ENCODE measurements around the gene INHBA.

The INHBA gene

DNA sequence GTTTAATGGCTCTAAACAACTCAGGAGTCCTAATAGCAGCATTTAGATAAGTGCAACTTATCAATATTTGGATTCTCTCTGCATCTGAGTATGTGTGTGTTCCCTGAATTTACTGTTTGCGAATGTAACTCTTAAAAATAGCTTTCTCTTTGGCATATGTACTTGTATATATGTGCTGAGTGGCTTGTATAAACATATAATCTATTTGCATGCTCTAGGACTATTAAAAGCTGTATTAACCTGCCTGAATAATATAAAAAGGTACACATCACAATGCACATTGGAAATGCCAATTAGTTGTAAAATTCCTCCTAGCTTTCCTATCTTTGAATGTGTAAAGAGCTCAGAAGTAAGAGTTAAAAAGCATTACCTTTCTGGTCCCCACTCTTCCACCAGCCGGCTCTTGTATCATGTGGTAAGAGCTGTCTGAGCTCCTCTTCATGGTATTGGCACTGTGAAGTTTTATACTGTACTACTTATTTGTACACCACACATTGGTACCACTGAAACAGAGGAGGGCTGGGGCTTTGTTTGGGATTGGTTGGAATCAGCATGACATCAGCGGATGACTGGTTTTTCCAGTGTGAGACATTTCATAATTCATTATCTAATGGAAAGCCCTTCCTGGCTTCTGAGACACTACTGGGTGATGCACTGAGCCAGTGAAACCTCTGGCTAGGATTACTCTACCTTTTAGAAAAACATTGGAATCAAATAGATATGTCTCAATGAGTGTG, at the start of gene INHBA:
TSS of gene INHBA (minus strand) at position 456 of the 737 bp plus-strand sequence. CDS start 2,716 bp downstream, outside the sequence.
- no peak for DNase-seq

DNA sequence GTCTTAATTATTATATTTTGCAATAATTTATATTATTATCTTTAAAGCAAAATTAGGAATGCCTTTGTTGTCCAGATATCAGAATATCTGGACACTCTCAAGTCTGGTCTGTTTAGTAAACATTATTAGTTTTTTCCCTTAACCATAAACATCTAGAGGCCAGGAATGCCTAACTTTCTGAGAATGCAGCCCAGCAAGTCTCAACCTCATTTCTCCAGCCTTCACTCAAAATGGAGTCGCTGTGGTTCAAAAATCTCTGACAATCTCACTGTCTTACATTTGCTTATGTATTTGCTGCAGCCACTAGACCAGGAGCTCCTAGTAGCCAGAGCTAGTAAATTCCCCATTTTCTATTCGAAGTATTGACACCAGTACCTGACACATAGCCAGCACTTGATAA, 49.7 kb upstream of the INHBA start:
- no peak for DNase-seq

DNA sequence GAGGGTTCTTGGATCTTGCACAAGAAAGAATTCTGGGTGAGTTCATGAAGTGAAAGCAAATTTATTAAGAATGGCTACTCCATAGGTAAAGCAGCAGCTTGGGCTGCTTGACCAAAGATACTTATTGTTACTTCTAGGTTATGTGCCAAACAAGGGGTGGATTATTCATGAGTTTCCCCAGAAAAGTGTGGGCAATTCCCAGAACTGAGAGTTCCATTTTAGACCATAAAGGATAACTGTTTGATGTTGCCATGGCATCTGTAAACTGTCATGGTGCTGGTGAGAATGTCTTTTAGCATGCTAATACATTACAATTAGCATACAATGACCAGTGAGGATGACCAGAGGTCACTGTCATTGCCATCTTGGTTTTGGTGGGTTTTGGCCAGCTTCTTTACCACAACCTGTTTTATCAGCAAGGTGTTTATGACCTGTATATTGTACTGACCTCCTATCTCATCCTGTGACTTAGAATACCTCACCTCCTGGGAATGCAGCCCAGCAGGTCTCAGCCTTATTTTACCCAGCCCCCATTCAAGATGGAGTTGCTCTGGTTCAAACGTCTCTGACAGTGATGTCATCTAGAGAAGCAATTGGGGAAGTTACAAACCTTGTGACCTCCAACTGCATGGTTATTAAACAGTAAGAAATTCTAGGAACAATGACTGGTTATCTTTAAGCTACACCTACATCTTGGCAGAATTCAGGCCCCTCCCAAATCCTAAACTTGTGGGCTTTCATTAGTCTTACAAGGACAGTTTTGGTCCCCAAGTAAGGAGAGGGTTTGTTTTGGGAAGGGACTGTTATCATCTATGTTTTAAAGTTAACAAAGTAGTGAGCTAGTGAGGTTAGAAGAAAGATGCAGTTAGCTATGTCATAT, 48.0 kb upstream of the INHBA start:
- no peak for DNase-seq

DNA sequence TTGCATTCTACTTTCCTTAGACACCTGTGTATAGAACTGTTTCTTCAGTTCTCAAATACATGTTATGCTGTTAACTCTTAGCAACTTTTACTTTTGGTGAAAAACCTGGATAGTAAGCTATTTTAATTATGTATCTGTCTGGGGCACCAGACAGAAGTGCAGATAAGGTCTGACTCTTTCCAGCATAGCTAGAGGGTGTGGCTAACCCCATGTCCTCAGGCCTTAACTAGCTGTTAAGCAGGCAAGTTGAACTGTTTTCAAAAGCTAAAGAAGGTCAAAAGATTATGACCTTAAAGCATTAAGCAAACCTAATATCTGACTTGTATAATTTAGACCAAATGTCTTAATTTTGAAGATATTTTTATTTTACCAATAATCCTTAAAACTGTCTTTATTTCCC, 45.1 kb upstream of the INHBA start:
- DNase-seq, result no peak

DNA sequence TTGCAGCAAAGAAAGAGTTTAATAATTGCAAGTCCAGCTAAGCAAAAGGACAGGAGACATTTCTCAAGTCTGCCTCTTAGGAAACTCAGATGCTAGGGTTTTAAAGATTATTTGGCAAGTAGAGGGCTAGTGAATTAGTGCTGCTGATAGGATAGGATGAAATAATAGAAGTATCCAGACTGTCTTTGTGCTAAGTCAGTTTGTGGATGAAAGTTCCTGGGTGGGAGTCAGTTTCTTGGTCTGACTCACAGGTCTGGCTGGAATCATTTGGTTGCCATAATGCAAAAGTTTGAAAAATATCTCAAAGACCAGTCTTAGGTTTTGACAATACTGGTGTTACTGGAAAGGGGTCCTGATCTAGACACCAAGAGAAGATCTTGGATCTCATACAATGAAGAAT, 42.6 kb upstream of the INHBA start:
- no peak for DNase-seq

DNA sequence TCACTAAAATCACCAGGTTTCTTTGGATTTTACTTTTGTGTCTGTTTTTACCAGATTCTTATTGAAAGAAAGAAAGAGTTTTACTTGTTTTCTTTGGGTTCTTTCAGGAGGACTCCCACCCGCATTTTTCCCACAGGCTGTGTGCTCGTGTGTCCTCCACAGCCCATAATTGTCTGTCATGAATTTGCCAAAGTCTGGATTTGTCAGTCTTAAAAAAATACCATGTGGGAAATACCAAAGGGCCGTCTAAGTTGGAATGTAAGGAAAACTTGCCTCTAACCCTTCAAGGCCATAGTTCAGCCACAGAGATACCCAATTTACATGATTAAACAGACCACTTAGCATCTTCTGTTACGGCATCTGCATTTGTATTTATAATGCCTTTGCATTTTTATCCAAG, 41.3 kb upstream of the INHBA start:
- DNase-seq, result no peak

DNA sequence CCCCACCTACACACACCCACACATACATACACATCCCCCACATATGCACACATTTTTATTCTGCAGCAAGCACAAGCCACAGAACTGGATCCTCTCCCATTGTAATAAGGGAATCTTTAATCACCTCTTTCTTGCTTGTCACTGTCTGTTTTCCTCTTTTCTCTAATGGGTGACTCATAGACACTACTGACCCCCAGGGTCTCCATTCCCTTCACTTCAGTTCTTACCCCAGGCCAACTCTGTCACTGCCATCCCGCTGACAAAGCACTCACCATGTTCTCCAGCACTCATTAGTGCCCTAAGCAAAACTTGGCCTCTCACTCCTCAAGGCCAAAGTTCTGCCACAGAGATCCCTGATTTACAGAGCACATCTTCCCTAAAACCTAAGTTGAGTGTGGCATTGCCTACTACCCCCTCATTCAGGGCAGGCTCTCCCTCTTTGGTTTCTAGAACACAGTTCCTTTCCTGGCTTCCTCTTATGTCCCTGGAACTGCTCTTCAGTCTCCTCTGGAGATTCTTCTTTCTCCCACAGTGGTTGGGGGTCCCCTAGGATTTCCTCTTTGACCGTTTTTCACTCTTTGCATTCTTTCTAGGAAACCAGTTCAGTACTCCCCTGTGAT, 39.6 kb upstream of the INHBA start:
- DNase-seq, result no peak

DNA sequence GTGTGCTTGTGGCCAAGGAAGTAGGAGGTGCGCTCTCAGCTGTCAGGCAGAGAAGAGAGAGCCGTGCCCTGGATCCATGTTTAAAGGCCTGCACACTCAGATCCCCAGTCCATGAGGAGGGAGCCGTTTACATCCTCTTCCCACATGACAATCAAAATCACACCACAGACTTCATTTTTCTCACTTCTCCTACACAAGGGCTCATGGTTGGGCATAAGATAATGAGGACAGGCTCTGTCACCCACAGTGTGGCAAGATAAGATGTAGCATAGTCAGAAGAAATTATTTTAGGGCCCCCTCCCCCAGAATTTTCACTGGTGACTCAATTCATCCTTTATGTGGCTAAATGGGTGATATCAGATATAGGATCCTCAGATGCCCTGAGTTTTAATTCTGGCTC, 35.9 kb upstream of the INHBA start:
- no peak for DNase-seq

DNA sequence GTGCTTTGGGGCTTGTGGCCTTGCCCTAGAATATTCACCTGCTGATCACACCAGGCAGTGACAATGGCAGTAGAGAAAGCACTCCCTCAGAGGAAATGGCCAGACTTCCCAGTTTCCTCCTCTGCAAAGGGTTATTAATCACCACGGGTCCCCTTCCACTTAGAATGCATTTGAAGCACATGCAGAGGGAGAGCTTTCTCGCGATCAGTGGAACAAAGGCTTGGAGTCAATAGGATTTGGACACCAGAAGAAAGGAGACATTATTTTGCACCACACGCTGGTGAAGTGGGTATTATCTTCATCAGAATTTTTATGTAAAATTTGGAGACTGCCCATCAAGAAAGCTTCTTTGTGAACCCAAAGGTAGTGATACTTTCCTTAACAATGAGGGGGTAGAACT, 35.4 kb upstream of the INHBA start:
- no peak for DNase-seq

DNA sequence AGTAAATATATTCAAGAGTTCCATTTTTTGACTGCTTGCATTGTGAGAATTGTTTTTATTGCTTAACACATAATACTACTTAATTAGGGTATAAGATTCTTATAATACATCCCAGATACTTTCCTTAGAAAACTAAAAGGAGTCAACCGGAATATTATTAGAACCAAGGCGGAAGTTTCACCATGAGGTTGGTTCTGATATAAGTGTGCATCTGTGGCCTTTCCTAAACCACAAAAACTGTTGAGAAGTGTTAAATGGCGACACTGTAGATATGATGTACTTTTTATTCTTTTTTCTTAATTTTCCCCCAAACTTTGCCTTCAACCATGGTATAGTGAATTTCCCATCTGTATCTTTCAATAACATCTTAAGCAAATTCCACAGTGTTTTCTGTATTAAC, 32.3 kb upstream of the INHBA start:
- no peak for DNase-seq

DNA sequence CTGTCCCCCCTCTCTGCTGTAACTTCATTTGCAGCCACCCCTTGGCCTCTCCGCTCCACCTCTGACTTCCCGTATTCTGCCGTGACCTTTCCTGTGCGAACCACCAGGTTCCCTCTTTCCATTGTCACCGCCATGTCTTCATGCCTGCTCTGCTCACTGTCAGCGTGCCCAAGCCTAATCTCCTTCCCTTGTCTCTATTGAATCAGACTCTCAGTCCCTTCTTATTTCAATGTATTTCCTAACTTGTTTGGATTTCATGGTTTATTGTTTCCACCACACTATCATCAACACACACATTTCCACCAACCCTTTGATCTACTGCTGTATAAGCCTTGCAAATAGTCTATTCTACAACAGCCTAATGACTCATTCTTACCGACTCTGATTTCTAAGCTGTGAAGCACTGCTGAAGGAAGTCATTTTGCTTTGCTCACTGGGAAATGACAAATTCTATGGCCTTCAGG, 30.0 kb upstream of the INHBA start:
- DNase-seq, result no peak

DNA sequence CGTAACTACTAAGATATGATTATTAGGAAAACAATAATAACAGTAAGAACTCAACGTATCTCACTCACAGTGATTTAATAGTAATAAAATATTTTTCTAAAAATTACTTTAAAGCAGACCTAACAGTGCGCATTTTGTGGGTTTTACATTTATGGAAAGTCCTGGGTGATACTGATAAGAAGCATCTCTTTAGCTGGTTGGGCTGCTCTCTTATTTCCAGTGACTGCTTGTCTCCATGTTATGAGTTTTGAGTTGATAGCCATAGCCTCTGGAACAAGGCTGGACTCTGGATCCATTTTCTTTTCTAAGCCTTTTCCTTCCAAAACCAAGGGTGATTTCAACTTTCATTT, 29.5 kb upstream of the INHBA start:
- no peak for DNase-seq

DNA sequence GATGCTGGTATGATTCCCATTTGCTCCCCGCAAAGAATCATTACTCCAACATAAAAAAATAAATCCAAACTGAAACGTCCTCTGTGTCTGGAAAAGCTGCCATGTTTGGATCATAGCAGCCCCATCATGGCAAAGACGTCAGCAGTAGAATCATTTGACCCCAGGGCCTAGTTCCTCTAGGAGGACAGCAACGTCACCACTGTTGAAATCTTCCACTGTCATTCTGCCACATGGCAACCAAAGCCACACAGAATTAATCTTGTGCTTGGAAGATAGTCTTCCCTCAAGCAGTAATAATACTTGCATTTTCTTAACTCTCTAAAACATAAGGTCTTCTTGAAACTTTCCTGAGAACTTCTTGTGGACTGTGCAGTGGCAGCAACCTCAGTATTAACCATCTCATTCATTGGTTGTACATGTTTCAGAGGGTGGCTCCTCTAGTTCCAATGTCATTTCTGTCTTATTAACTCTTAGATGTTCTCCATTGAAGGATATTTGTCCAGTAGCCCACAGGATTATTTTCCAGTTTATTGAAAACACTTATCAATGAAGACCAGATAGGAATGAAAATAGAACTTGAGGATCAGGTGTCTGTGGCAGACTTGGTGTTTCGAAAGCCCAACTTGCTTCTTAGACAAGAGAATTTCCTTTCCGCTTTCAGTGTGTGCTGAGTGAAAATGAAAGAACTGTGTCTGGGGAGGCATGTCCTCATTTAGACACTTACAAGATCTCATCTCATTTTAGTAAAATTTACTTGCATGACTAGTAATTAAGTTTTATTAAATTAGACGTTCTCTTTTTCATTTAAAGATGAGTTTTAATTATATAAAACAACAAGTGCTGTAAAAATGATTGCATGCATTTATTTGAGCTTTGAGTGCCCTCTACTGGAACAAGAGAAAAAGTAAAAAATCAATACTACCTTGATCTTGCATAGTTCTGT, 28.9 kb upstream of the INHBA start:
- DNase-seq, result no peak

DNA sequence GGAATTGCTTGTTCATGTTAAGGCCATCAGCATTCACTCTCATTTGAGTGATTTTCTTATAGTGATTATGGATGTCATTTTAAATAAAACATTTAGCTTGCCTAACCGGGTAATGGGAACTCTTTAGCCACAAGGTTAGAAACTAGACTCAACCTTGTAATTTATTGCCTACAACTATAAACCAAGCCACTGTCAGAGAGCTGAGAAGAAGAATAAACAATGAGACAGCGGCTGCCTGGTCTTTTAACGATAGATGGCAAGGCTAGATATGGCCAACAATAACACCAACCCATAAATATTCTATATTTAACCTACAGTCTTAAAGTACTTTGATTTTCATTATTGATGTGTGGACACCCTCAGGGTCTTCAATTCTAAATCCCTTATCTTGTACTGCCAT, 27.8 kb upstream of the INHBA start:
- DNase-seq, result no peak

DNA sequence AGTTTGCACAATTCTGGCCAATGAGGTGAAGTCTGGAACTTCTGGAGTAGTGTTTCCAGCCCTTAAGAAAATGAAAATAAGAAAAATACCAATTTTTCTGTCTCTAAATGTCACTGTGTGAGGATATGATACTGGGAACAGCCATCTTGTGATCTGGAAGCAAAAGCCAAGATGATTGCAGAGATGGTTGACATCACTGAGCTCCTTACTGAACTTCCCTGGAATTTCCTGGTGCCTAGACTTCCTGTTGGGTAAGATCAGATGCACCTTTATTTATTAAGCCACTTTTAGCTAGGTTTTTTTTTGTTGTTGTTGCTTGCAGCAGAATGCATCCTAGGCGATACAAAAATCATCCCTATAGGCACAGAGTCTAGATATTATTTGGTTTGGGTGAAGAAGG, 27.3 kb upstream of the INHBA start:
- DNase-seq, result no peak

DNA sequence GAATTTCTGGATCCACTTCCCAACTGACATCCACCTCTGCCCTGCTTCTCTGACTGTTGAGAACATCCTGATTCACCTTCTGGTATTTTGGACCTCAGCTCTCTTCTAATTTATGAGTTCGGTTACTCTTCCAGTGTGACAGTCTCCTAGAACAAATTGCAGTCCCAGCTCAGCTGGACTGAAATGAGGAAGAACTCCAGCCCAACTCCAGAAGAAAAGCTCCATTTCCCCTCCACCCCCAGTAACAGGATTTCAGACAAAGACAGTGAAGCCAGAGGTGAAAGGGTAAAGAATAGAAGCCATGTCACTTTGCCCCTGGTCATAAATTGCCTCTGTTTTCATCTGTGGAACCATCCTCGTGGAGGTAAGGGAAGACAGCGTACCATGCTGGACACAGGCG, 26.2 kb upstream of the INHBA start:
- DNase-seq, result no peak

DNA sequence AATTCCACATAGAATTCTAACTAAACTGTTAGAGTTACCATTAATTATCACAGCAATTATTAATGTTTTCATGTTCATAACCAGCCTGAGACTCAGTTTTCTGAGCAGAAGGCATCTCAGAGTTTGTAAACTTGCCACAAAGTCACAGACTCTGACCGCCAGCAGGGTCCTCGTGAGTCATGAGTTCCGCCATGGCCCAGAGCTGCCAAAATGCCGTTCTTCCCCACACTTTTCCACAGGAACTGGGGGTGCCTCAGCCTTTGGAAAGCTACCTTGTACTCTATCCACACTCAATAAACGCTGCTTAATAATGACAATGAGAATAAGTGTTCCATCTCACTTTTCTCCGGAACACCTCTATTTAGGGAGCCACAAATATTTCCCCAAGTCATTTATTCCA, 22.1 kb upstream of the INHBA start:
- no peak for DNase-seq

DNA sequence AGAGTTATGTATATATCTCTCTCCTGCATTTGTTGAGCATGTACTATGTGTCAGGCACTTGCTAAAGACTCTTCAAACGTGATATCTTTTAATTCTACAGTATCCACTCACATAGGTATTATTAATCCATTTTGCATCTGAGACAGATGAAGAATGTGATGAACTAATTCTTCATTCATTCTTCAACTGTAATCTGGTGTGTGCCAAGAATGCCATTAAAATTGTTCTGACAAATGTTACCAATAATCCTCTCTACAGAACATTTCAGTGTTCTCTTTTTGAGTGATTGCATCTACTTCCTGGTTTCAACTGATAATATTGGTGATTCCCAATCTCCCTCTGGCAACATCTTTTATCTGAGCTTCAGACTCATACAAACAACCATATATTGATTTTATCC, 18.0 kb upstream of the INHBA start:
- no peak for DNase-seq

DNA sequence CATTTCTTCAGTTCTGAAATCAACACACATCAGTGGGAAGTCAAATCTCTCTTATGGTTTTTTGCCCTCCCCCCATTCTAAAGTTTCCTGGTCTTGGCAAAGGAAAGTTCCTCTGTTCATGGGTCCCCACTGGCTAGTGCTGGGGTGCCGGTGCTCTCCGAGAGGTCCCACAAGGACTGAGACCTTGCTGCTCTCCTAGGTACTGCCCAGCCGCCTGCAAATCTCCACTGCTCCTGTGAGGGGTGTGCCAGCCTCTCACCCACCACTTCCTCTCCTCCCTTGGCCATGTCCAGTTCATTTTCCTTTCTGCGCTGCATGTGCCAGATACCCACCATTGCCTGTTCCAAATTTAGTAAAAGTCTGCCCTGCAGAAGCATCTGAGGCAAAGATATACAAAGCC, 17.2 kb upstream of the INHBA start:
- no peak for DNase-seq

DNA sequence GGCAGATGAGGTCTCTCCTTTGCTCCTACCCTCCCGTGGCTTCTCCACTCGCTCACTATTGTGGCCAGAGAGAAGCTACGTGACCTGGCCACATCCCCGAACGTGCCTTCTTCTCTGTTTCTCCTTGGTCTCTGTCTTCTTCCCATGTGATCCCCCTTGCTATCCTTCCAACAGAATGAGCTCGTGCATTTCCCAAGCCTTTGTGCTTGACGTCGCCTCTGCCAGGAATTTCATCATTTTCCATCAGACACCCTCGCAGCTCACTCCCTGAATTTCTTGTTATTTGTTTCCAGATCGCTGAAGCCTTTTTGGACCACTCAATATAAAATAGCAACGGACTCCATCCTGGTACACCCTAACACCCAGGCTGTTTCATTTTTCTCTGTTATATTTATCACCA, 13.8 kb upstream of the INHBA start:
- no peak for DNase-seq

DNA sequence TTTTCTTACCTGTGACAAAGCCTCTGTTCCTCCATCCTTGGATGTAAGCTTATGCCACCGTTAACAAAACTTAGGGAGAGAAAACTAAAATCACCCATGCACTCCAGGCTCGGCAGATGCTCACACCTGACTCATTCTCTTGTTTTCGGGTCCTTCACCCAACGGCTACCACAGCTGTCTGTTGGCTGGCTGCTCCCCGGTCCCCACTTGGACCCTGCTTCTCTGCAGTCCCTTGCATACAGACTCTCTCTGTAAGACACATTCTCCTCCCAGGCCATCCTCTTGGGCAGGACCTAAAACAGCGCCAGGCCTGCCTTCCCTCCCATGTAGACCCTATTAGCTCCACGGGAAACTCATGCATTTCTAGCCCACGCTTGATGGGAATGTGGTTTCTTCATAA, 12.1 kb upstream of the INHBA start:
- no peak for DNase-seq

DNA sequence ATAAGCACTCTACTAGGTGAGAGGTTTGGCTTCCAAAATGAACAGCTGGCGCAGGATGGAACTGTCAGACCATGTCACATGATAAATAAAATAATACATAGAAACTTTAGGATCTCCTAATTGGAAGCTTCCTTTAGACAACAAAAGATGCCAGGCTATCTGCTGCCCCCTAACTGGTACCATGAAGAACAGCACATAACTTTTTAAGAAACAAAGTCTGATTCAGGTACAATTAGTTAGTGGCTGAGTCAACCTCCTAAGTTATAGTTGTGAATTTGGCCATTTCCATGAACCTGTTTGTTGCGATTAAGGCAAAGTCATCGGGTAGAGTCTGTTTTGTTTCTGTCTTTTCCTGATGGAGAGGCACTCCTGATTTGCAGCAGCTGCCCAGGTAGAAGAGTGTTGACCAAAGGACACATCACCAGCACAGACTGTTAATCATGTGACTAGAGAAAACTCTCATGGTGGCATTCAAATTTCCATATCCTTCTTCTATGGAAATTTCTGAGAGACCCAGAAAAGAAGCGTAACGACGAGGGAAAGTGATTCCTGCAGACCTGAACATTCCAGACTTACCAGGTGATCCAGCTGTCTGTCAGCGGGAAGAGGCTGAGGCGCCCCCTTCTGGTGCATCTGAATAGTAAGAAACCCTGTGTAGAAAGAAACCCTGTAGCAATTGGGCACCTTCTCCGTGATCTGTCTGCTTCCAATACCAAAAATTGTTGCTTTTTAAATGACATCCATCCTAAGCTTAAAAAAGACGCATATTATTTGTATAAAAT, 8.6 kb upstream of the INHBA start:
- no peak for DNase-seq
